ENCODE data around the gene VWA8.
"Not testable (repeated sequence)": the region's sequence is repeated elsewhere in the genome, so short reads cannot be mapped to it uniquely, and the experiment has no call there.

DNA sequence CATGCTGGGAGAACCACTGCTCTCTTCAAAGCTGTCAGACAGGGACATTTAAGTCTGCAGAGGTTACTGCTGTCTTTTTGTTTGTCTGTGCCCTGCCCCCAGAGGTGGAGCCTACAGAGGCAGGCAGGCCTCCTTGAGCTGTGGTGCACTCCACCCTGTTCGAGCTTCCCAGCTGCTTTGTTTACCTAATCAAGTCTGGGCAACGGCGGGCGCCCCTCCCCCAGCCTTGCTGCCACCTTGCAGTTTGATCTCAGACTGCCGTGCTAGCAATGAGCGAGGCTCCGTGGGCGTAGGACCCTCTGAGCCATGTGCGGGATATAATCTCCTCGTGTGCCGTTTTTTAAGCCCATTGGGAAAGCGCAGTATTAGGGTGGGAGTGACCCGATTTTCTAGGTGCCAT is 420.7 kb downstream of the VWA8 start:
- TF ChIP-seq, protein P1, sequence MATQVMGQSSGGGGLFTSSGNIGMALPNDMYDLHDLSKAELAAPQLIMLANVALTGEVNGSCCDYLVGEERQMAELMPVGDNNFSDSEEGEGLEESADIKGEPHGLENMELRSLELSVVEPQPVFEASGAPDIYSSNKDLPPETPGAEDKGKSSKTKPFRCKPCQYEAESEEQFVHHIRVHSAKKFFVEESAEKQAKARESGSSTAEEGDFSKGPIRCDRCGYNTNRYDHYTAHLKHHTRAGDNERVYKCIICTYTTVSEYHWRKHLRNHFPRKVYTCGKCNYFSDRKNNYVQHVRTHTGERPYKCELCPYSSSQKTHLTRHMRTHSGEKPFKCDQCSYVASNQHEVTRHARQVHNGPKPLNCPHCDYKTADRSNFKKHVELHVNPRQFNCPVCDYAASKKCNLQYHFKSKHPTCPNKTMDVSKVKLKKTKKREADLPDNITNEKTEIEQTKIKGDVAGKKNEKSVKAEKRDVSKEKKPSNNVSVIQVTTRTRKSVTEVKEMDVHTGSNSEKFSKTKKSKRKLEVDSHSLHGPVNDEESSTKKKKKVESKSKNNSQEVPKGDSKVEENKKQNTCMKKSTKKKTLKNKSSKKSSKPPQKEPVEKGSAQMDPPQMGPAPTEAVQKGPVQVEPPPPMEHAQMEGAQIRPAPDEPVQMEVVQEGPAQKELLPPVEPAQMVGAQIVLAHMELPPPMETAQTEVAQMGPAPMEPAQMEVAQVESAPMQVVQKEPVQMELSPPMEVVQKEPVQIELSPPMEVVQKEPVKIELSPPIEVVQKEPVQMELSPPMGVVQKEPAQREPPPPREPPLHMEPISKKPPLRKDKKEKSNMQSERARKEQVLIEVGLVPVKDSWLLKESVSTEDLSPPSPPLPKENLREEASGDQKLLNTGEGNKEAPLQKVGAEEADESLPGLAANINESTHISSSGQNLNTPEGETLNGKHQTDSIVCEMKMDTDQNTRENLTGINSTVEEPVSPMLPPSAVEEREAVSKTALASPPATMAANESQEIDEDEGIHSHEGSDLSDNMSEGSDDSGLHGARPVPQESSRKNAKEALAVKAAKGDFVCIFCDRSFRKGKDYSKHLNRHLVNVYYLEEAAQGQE (IDR thresholded peaks at IDR 0.05; ENCODE audit: borderline replicate concordance in 1 of 2, low read depth in 1 of 2, low read length in 2 of 2): not testable (repeated sequence)
- TF ChIP-seq, protein P2, sequence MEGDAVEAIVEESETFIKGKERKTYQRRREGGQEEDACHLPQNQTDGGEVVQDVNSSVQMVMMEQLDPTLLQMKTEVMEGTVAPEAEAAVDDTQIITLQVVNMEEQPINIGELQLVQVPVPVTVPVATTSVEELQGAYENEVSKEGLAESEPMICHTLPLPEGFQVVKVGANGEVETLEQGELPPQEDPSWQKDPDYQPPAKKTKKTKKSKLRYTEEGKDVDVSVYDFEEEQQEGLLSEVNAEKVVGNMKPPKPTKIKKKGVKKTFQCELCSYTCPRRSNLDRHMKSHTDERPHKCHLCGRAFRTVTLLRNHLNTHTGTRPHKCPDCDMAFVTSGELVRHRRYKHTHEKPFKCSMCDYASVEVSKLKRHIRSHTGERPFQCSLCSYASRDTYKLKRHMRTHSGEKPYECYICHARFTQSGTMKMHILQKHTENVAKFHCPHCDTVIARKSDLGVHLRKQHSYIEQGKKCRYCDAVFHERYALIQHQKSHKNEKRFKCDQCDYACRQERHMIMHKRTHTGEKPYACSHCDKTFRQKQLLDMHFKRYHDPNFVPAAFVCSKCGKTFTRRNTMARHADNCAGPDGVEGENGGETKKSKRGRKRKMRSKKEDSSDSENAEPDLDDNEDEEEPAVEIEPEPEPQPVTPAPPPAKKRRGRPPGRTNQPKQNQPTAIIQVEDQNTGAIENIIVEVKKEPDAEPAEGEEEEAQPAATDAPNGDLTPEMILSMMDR (CRISPR knock-in tag; IDR thresholded peaks at IDR 0.05): not testable (repeated sequence)
- not testable (repeated sequence) for TF ChIP-seq NFRKB (IDR thresholded peaks at IDR 0.05); ZNF382 (CRISPR knock-in tag; IDR thresholded peaks at IDR 0.05; ENCODE audit: borderline replicate concordance); MXI1 (IDR thresholded peaks at IDR 0.05; ENCODE audit: borderline replicate concordance, low read depth, low read length)
- TF ChIP-seq, protein P3, sequence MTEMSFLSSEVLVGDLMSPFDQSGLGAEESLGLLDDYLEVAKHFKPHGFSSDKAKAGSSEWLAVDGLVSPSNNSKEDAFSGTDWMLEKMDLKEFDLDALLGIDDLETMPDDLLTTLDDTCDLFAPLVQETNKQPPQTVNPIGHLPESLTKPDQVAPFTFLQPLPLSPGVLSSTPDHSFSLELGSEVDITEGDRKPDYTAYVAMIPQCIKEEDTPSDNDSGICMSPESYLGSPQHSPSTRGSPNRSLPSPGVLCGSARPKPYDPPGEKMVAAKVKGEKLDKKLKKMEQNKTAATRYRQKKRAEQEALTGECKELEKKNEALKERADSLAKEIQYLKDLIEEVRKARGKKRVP (CRISPR knock-in tag; IDR thresholded peaks at IDR 0.05): not testable (repeated sequence)
- TF ChIP-seq, protein P4, sequence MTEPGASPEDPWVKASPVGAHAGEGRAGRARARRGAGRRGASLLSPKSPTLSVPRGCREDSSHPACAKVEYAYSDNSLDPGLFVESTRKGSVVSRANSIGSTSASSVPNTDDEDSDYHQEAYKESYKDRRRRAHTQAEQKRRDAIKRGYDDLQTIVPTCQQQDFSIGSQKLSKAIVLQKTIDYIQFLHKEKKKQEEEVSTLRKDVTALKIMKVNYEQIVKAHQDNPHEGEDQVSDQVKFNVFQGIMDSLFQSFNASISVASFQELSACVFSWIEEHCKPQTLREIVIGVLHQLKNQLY (CRISPR knock-in tag; IDR thresholded peaks at IDR 0.05): not testable (repeated sequence)
- TF ChIP-seq, protein P5, sequence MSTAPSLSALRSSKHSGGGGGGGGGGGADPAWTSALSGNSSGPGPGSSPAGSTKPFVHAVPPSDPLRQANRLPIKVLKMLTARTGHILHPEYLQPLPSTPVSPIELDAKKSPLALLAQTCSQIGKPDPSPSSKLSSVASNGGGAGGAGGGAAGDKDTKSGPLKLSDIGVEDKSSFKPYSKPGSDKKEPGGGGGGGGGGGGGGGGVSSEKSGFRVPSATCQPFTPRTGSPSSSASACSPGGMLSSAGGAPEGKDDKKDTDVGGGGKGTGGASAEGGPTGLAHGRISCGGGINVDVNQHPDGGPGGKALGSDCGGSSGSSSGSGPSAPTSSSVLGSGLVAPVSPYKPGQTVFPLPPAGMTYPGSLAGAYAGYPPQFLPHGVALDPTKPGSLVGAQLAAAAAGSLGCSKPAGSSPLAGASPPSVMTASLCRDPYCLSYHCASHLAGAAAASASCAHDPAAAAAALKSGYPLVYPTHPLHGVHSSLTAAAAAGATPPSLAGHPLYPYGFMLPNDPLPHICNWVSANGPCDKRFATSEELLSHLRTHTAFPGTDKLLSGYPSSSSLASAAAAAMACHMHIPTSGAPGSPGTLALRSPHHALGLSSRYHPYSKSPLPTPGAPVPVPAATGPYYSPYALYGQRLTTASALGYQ (CRISPR knock-in tag; IDR thresholded peaks at IDR 0.05): not testable (repeated sequence)
